Osteoblast (primary cell): Measurements from ENCODE around the gene RAD51B. TPM values are rescaled to one million over a fixed set of nuclear protein-coding genes. Genes with fewer than 3 reads are reported as not detected.

Experiments
- DNase-seq: peaks from one replicate; pipeline ENCODE4 v3.0.0; 2011; ENCODE audit warnings: low spot score, mixed read lengths; ENCODE audit not compliant: insufficient read length; ENCODE audit errors: missing footprints
- H2AFZ ChIP-seq: 2 replicates; pipeline ENCODE4 v1.6.0; 2011; ENCODE audit warnings: mild to moderate bottlenecking, low read length
- H3K27ac ChIP-seq: 2 replicates; pipeline ENCODE4 v1.5.1; 2011; ENCODE audit warnings: mild to moderate bottlenecking, low read depth, low read length, moderate library complexity
- H3K27me3 ChIP-seq: 2 replicates; pipeline ENCODE4 v1.6.0; 2012; ENCODE audit warnings: mild to moderate bottlenecking, control low read depth, inconsistent platforms, low read length, moderate library complexity; ENCODE audit not compliant: insufficient read depth
- H3K36me3 ChIP-seq: 2 replicates; pipeline ENCODE4 v1.5.1; 2011; ENCODE audit warnings: mild to moderate bottlenecking, low read length, control low read depth, moderate library complexity; ENCODE audit not compliant: insufficient read depth
- H3K4me1 ChIP-seq: 2 replicates; pipeline ENCODE4 v1.5.1; 2011; ENCODE audit warnings: mild to moderate bottlenecking, low read length, control low read depth, moderate library complexity; ENCODE audit not compliant: insufficient read depth
- H3K4me2 ChIP-seq: 2 replicates; pipeline ENCODE4 v1.6.0; 2011; ENCODE audit warnings: mild to moderate bottlenecking, low read length; ENCODE audit not compliant: insufficient read depth
- H3K4me3 ChIP-seq: fragments of 200-600 bp; sonication (generic); 3 replicates; pipeline ENCODE4 v1.5.1; 2012; ENCODE audit warnings: mild to moderate bottlenecking, low read length, inconsistent platforms; ENCODE audit not compliant: insufficient read depth
- H3K79me2 ChIP-seq: 2 replicates; pipeline ENCODE4 v1.6.0; 2012; ENCODE audit warnings: mild to moderate bottlenecking, low read length, control low read depth, inconsistent platforms; ENCODE audit not compliant: insufficient read depth
- H3K9me3 ChIP-seq: 2 replicates; pipeline ENCODE4 v1.5.1; 2011; ENCODE audit warnings: low read depth, low read length, control low read depth
- H4K20me1 ChIP-seq: 2 replicates; pipeline ENCODE4 v1.6.0; 2012; ENCODE audit warnings: mild to moderate bottlenecking, low read length, control low read depth; ENCODE audit not compliant: insufficient read depth
- total RNA-seq: library from RNA; depleted of rRNA; stranded (reverse); fragments of >200 nt; gene quantifications from 2 replicates; pipeline ENCODE4 v1.2.3, GENCODE V29; 2012
- TF ChIP-seq, protein P1 (sequence below): IDR thresholded peaks from 2 replicates; pipeline ENCODE4 v1.5.1; 2011; ENCODE audit warnings: mild to moderate bottlenecking, low read depth, low read length, moderate library complexity; ENCODE audit errors: extremely low read depth

RAD51B gene
- total RNA-seq, 1 donor = 13.8 TPM

DNA sequence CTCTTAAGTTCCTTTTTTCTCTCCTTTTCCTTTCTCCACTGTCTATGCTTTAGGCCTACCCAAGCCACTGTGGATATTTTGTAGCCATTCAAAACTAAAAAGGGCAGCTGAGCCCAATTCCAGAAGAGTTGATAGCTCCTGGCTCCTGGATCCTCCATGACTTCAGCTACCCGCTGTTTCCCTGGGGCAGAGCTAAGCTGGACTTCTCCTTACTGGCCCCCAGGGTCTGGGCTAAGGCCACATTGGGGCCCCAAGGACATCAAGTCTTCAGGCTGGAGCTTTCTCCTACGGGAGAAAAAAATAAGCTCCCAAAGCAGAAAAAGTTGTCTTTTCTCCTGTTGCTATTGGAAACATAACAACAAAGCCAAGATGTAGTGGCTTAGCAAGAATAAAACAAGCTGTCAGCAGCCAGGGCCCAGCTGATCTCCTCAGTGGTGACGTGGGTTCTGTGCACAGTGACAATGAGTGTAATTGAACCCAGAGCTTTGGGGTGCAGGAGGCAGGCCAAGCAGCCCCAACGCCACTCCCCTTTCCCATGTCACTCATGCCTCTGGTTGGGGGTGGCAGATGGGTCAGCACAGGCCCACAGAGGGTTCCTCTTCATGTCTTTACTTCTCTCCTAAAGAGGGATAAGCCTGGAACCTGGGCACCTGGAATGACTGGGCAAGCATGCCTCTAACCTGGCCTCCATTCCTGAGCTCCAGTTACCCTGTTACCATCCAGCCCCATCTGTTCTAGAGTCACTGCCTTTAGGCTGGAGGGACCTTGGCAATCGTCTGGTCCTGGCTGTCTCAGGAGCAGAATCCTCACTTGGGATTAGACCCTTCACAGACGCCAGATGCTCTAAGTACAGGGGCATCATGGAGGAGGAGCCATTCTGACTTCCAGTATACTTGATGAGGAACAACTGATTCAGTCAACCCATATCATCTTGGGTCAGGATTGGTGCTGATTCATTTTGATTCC lies 802.1 kb downstream of the RAD51B start:
- H4K20me1 ChIP-seq = no peaks in the 10 kb centered on the region
- H3K9me3 ChIP-seq = peaks cover 5% of the 10 kb centered on the region
- no peaks in the 10 kb centered on the region for H3K79me2 ChIP-seq
- peak overlapping the region; percentile 2 for H2AFZ ChIP-seq
- TF ChIP-seq, protein P1, sequence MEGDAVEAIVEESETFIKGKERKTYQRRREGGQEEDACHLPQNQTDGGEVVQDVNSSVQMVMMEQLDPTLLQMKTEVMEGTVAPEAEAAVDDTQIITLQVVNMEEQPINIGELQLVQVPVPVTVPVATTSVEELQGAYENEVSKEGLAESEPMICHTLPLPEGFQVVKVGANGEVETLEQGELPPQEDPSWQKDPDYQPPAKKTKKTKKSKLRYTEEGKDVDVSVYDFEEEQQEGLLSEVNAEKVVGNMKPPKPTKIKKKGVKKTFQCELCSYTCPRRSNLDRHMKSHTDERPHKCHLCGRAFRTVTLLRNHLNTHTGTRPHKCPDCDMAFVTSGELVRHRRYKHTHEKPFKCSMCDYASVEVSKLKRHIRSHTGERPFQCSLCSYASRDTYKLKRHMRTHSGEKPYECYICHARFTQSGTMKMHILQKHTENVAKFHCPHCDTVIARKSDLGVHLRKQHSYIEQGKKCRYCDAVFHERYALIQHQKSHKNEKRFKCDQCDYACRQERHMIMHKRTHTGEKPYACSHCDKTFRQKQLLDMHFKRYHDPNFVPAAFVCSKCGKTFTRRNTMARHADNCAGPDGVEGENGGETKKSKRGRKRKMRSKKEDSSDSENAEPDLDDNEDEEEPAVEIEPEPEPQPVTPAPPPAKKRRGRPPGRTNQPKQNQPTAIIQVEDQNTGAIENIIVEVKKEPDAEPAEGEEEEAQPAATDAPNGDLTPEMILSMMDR = no peak
- H3K27me3 ChIP-seq = no peaks in the 10 kb centered on the region
- H3K36me3 ChIP-seq = no peaks in the 10 kb centered on the region
- no peak overlapping the region for H3K4me2 ChIP-seq
- H3K27ac ChIP-seq = peak overlapping the region; percentile 13
- peaks cover 5% of the 10 kb centered on the region for H3K4me1 ChIP-seq
- no peak overlapping the region for H3K4me3 ChIP-seq
- DNase-seq = peak; percentile 91

DNA sequence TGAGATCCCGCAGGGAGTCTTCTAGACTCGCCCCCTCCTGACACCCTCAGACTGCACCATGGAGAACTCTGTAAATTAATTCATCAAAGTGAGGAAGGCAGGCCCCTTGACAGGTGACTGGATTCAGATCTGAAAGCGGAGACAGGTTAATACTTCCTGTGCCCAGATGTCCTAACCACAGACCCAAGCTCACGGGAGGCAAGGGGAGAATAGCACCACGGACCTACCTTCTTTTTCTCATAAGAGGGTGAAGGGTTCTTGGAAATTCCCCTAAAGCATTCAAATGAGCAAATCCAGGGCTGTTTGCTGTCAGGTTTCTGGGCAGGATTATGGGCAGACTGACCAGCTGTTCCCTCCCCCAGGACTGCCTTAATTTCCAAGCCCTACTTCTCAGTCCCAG lies 803.3 kb downstream of the RAD51B start:
- H3K79me2 ChIP-seq = no peaks in the 10 kb centered on the region
- no peak for DNase-seq
- TF ChIP-seq, protein P1 = no peak

DNA sequence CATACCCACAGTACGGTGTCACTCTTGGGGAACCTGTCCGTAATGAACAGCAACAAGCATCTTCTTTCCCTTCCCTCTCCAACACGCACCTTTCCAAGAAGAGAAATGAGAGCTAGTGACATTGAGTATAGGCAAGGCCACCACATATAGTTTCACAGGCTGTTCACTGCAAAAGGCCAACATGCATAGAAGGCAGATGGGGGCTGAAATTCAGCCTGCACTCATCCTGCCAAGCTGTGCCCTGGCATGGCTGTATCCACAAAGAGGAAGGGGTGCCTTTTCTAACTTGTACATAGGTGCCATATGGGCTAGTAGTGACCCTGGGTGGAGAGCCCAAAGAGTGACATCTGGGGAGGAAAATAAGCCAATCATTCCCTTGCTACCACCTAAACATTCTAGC lies 803.7 kb downstream of the RAD51B start:
- H2AFZ ChIP-seq = no peak overlapping the region
- H3K9me3 ChIP-seq = no peaks in the 10 kb centered on the region
- H3K4me3 ChIP-seq = no peak overlapping the region
- no peaks in the 10 kb centered on the region for H4K20me1 ChIP-seq
- no peak overlapping the region for H3K27ac ChIP-seq
- H3K4me1 ChIP-seq = peaks cover 5% of the 10 kb centered on the region
- no peaks in the 10 kb centered on the region for H3K79me2 ChIP-seq
- TF ChIP-seq, protein P1 = no peak
- no peaks in the 10 kb centered on the region for H3K27me3 ChIP-seq
- no peak overlapping the region for H3K4me2 ChIP-seq
- H3K36me3 ChIP-seq = no peaks in the 10 kb centered on the region
- DNase-seq = peak; percentile 34

More for the DNA sequence above, 803.3 kb downstream of the RAD51B start:
- Histone ChIP-seq H3K27ac (no peak overlapping the region), H3K9me3 (peaks cover 2% of the 10 kb centered on the region), H3K4me3 (no peak overlapping the region), H2AFZ (no peak overlapping the region), H3K27me3 (no peaks in the 10 kb centered on the region), H3K36me3 (no peaks in the 10 kb centered on the region), H4K20me1 (no peaks in the 10 kb centered on the region), H3K4me2 (no peak overlapping the region), H3K4me1 (peaks cover 5% of the 10 kb centered on the region)

DNA sequence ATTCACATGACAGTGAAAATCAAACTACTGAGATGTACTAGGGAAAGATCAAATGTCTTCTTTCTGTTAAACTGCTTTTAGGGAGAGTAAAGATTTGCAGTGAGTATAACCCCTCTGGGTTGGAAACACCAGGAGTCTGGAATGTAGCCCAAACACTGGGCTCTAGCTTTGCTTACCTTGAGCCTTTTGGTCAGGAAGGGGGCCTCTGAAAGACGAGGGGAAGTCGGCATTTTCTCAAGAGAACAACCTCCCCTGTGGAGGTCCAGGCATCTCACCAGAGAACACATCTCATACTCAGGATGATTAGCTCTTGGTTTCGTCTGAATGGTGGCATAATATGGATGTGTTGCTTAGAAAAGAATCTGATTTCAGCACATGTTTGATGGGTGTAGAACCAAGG lies 804.2 kb downstream of the RAD51B start:
- no peak overlapping the region for H3K27ac ChIP-seq
- H3K4me3 ChIP-seq = no peak overlapping the region
- no peaks in the 10 kb centered on the region for H3K36me3 ChIP-seq
- H3K9me3 ChIP-seq = no peaks in the 10 kb centered on the region
- H3K79me2 ChIP-seq = no peaks in the 10 kb centered on the region
- no peaks in the 10 kb centered on the region for H3K27me3 ChIP-seq
- H3K4me2 ChIP-seq = no peak overlapping the region
- H4K20me1 ChIP-seq = no peaks in the 10 kb centered on the region
- H3K4me1 ChIP-seq = peaks cover 5% of the 10 kb centered on the region
- no peak for DNase-seq
- TF ChIP-seq, protein P1 = no peak
- no peak overlapping the region for H2AFZ ChIP-seq
